ENCODE results near the gene PSMG3.

GRCh38 chr7:1534330-1535099 is 35.3 kb downstream of the PSMG3 start:
- no peak for TF ChIP-seq POLR2A (IDR thresholded peaks at IDR 0.05)
- TF ChIP-seq CTCF (IDR thresholded peaks at IDR 0.05 in 4 of 5, conservative IDR thresholded peaks at IDR 0.05 in 1 of 5) = no peak

Measured in gastrocnemius medialis (tissue), 4 donors.